HG02610 (cell line): ENCODE measurements around the gene ZDBF2.
"Not testable (repeated sequence)": the region's sequence is repeated elsewhere in the genome, so short reads cannot be mapped to it uniquely, and the experiment has no call there.

Source experiments
- ATAC-seq: cut with Tn5 transposase; IDR thresholded peaks from one replicate; pipeline ENCODE4 v1.9.1; 2021; ENCODE audit warnings: mild to moderate bottlenecking, moderate library complexity; ENCODE audit not compliant: unreplicated experiment

Gene ZDBF2

GRCh38 chr2:206316141-206316540, 41.7 kb downstream of the ZDBF2 start:
- no peak for ATAC-seq

DNA sequence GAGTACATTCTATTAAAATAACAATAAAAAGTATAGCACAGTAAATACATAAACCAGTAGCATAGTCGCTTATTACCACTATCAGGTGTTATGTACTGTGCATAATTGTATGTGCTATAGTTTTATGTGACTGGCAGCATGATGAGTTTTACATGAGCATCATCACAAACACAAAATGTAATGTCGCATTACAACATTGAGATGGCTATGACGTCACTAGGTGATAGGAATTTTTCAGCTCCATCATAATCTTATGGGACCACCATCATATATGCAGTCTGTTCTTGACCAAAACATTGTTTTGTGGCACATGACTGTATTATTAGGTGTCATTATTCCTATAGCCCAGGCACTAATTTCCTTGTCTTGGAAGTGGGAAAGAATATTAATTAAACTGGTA, 48.6 kb downstream of the ZDBF2 start:
- ATAC-seq = no peak

- no peak for ATAC-seq
Observed at GRCh38 chr2:206323486-206323885, 49.0 kb downstream of the ZDBF2 start.

DNA sequence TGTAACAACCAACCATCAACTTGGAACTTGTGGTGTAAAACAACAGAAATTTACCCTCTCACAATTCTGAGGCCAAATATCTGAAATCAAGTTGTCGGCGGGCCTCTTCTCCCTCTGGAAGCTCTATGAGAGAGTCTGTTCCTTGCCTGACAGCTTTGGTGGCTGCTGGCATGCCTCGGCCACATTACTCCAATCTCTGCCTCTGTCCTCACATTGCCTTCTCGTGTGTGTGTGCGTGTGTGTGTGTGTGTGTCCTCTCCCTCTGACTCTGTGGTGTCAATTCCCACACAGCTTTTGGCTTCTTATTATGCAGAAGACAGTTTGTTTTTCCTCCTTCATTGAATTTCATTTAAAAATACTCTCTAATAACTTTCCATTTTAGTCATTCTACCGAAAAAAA, 50.4 kb downstream of the ZDBF2 start:
- ATAC-seq = no peak

DNA sequence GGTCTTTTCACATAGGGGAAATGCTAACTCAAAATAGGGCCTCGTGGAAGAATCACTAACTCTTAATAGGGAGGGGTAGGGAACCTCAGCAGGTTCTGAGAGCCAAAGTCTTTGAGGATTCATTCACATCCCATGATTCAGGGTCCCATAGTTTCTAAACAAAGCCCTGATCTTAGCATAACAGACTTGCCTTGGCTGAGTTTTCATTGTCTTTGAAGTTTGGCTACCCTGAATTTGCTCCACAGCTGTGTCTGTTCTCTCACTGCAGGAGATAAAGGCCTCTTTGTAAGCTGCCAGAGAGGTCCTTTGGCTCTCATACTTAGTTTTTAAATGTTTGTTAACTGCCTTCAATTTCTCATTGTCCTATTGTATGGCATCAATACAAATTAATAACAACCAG, 54.5 kb downstream of the ZDBF2 start:
- no peak for ATAC-seq

DNA sequence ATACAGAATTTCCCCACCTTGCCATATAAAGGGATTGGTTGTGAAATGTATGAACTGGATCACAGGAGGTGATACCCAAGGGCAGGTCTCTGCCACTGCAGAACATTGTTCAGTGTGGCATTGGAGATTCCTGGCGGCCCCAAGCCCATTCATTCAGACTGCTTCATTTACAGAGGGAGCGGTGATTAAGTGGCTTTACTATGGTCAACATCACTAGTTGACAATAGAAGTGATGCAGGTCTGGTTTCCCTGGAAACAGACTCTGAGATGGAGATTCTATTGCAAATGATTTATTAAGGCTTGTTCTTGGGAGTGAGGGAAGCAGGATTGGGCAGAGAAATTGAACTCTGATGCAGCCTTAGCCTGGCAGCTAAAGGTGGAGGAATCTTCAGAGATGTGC, 62.4 kb downstream of the ZDBF2 start:
- ATAC-seq = no peak

DNA sequence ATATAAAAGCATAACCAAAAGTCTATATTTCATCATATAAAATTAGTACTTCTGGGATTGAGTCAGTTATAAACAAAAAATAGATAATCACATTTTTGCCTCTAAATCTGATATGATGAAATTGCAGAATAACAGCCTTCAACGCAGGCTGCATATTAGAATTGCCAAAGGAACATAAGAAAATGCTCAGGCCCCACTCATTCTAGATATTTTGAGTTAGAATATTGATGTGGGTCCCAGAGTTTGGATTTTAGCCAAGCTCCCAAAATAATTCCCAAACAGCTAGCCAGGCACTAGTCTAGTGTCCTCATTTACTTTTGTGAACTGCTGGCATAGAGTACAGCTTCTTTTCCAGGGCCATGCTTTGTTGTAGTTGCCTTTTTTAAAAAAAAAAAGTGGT, 63.5 kb downstream of the ZDBF2 start:
- ATAC-seq = no peak

- no peak for ATAC-seq
Observed at GRCh38 chr2:206341396-206341795, 66.9 kb downstream of the ZDBF2 start.

DNA sequence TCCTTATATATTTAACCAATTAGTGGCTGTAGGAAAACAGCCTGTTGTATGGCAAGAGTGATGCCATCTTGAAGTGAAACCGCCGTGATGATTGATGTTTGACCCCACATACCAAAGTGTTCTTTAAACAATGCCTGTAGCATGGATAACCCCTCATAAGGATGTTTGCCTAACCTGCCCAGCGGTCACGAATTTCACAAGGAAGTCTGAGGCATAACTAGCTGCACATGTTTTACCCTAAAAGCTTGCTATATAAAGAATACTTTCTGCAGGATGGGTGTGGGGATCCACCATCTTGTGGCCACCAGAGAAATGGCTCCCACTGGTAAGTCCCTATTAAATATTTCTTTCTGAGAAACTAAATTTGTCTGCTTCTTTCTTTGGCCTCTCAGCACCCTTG, 68.7 kb downstream of the ZDBF2 start:
- ATAC-seq = no peak

DNA sequence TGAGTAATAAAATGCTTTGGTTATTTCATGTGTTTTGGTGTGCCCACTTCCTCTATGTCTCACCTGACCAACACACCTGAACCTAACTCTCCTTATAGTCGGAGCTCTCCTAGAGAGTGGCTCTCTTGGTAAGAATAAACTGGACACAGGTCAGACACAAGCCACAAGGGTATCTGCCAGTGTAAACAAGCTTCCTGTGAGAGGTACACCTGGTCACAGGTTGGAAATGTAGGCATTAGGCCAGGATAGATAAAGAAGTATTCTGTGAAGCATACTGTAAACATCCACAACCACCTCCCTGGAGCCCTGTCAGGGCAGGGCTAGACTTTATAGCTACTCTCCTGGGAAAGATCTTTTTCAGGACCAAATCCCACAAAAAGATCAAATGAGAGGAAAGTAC, 69.4 kb downstream of the ZDBF2 start:
- no peak for ATAC-seq

DNA sequence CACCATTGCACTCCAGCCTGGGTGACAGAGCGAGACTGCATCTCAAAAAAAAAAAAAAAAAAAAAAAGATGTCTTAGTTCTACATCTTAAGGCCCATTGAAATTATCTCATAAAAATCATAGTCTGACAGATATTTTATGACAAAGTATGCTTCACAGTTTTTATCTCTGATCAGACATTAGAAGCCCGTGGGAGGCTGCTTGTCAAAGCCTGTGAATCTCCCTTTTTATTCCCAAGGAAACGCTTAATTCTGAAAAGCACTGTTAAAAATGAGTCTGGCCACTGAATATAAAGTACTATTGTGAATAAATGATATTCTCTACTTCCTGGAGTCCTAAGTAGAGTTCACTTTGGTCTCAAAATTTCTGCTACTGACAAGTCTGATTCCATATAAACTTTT, 71.1 kb downstream of the ZDBF2 start:
- no peak for ATAC-seq

- no peak for ATAC-seq
Observed at GRCh38 chr2:206349375-206349774, 74.9 kb downstream of the ZDBF2 start.

DNA sequence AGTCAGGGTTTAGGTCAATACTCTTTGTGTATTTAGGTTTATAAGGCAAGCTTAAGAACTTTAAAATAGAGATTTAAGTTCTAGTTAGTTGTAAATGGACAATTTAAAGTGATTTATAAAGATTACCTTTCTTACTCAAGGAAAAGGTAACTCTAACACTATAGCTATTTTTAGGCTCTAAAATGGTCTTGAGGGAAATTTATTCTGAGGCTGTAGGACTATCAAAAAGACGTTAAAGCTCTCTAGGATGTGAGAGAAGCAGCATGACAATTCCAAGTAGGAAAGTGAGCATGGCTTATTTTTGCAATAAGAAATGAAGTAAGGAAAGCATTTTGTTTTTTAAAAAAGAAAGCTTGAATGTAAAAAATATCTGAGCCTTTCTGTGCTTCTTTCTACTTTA, 78.1 kb downstream of the ZDBF2 start:
- ATAC-seq = no peak

GRCh38 chr2:206353685-206354084, 79.2 kb downstream of the ZDBF2 start:
- no peak for ATAC-seq

DNA sequence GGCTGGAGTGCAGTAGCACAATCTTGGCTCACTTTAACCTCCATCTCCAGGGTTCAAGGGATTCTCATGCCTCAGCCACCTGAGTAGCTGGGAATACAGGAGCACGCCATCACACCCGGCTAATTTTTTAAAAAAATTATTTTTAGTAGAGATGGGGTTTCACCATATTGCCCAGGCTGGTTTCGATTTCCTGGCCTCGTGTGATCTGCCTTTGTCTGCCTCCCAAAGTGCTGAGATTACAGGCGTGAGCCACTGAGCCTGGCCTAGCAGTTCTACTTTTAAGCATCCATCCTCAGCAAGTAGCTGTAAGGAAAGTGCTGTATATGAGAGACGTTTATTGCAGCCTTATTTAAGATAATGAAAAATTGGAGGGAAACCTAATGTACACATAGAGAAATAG, 79.7 kb downstream of the ZDBF2 start:
- peak; percentile 65 for ATAC-seq

DNA sequence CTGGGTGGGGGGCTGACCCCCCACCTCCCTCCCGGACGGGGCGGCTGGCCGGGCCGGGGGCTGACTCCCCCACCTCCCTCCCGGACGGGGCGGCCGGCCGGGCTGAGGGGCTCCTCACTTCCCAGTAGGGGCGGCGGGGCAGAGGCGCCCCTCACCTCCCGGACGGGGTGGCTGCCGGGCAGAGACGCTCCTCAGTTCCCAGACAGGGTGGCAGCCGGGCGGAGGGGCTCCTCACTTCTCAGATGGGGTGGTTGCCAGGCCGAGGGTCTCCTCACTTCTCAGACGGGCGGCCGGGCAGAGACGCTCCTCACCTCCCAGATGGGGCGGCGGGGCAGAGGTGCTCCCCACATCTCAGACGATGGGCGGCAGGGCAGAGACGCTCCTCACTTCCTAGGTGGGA, 82.4 kb downstream of the ZDBF2 start:
- ATAC-seq = not testable (repeated sequence)

GRCh38 chr2:206360840-206361239, 86.4 kb downstream of the ZDBF2 start:
- not testable (repeated sequence) for ATAC-seq

DNA sequence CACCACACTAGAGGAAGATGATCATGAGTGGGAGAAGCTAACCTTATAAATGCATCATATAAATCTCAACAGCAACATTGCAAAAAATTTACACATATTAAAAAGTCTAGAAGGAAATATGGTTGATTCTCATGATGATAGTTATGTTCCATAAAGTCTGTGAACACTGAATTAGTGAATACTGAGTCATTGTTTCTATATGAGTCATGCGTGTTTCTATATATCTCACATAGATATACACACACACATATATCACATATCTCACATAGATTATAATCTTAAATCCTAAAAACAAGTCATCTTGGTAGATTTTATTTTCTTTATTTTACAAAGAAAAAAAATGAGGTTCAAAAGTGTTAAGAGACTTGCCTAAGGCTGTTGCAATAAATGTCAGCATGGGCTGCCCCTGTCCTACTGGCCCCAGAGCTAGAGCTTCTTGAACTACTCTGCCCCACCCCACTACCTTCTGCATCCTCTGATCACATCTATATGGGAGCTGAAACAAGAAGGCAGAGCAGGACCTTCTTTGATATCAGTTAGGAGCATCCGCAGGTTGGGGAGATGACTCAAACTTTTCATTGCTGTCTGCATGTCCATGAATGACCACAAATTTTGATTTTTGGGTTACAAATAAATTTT, 87.1 kb downstream of the ZDBF2 start:
- peak; percentile 94 for ATAC-seq
